Testis (tissue), 3 donors: ENCODE results near the gene TNS2. TPM values are rescaled to one million over a fixed set of nuclear protein-coding genes. Genes with fewer than 3 reads are reported as not detected.

Source experiments
- DNase-seq: peaks from one replicate; pipeline ENCODE4 v3.0.0-alpha.2; 2019
- H3K27ac ChIP-seq, 2 donors: fragments of 200-600 bp; sonication (generic); one replicate each; pipeline ENCODE4 v1.5.1; 2019
- H3K27me3 ChIP-seq: fragments of 200-600 bp; sonication (generic); one replicate; pipeline ENCODE4 v1.5.1; 2019
- H3K36me3 ChIP-seq: fragments of 200-600 bp; sonication (generic); one replicate; pipeline ENCODE4 v1.5.1; 2017; ENCODE audit warnings: low read depth; ENCODE audit errors: missing control alignments
- H3K4me1 ChIP-seq: fragments of 200-600 bp; sonication (generic); one replicate; pipeline ENCODE4 v1.5.1; 2019
- H3K4me3 ChIP-seq, 2 donors: fragments of 200-600 bp; sonication (generic); one replicate each; pipeline ENCODE4 v1.5.1; 2017 to 2019
- H3K9me3 ChIP-seq: fragments of 200-600 bp; sonication (generic); one replicate; pipeline ENCODE4 v1.5.1; 2017
- CTCF ChIP-seq, 3 experiments: fragments of 450-650 bp in 2 of 3; fragments of 200-600 bp in 1 of 3; sonication (generic) in 1 of 3; IDR thresholded peaks; one replicate each; pipeline ENCODE4 v1.5.1; 2016 to 2019; ENCODE audit warnings: antibody characterized with exemption in 3 of 3, mild to moderate bottlenecking in 2 of 3, moderate library complexity in 1 of 3
- POLR2A ChIP-seq: fragments of 450-650 bp; IDR thresholded peaks from one replicate; pipeline ENCODE4 v1.6.1; 2017; ENCODE audit warnings: antibody characterized with exemption, mild to moderate bottlenecking, moderate library complexity
- WGBS, 2 donors: methylation state at CpG; one replicate each; pipeline ENCODE4 v1.1.5; 2018; 5-methylcytosine and 5-hydroxymethylcytosine counted together
- intact Hi-C: fragments of 100-400 bp; cut with DNase I; formaldehyde crosslinking; loops from one replicate; pipeline ENCODE4 v1.15.1; 2023; ENCODE audit warnings: low total_unique reads
- polyA plus RNA-seq: library from polyadenylated mRNA; stranded (reverse); fragments of 350-450 nt; fragmentation: Illumina TruSeq; extraction: RNeasy Lipid Tissue Mini Kit (QIAGEN cat#74804); gene quantifications from one replicate; pipeline ENCODE4 v1.2.3, GENCODE V29; 2014; ENCODE audit warnings: low read depth, low replicate concordance; ENCODE audit not compliant: insufficient read depth
- total RNA-seq, 2 donors: library from RNA; depleted of rRNA; stranded (reverse); fragments of >200 nt; gene quantifications; one replicate each; pipeline ENCODE4 v1.2.3, GENCODE V29; 2016

Gene TNS2
- total and polyA plus RNA-seq, 3 donors from 2014 or later: 47.0 to 138 (median 108) TPM

- Histone ChIP-seq H3K4me1 (peaks cover 16% of the 10 kb centered on the region), H3K4me3 (no peak overlapping the region), H3K36me3 (no peaks in the 10 kb centered on the region), H3K27me3 (no peaks in the 10 kb centered on the region), H3K9me3 (no peaks in the 10 kb centered on the region), H3K27ac (no peak overlapping the region)
- 91 to 93% methylated on average over 9 to 10 of the region's 12 CpGs for whole genome bisulfite sequencing, 2 donors
- intact Hi-C loops: no loop called here
- TF ChIP-seq POLR2A (no peak), CTCF (IDR thresholded peaks at IDR 0.05) (no peak)
- no peak for DNase-seq
Measured at GRCh38 chr12:53101931-53102781, 52.3 kb downstream of the TNS2 start.

GRCh38 chr12:53102883-53103807, 53.3 kb downstream of the TNS2 start, which contains the start of gene SOAT2:
TSS of gene SOAT2 (plus strand) at chr12:53103486. CDS start at chr12:53103578, 92 bp downstream.
- 91% methylated on average over 10 to 23 of the region's 23 CpGs for WGBS, 2 donors
- Histone ChIP-seq H3K4me1 (peaks cover 24% of the 10 kb centered on the region), H3K9me3 (no peaks in the 10 kb centered on the region), H3K27me3 (no peaks in the 10 kb centered on the region), H3K27ac (no peak within 1 kb of the TSS), H3K36me3 (no peaks in the 10 kb centered on the region), H3K4me3 (no peak within 1 kb of the TSS)
- DNase-seq: no peak
- TF ChIP-seq CTCF (IDR thresholded peaks at IDR 0.05): no peak
- intact Hi-C loops: no loop called here

GRCh38 chr12:53103860-53104305, 54.0 kb downstream of the TNS2 start:
- no peak for DNase-seq
- H3K9me3 ChIP-seq: no peaks in the 10 kb centered on the region
- no peaks in the 10 kb centered on the region for H3K27me3 ChIP-seq
- intact Hi-C loops: no loop called here
- WGBS, 2 donors: 59 to 69% methylated on average over 3 of the region's 3 CpGs
- H3K36me3 ChIP-seq: no peaks in the 10 kb centered on the region
- peaks cover 20% of the 10 kb centered on the region for H3K4me1 ChIP-seq
- H3K27ac ChIP-seq: no peak overlapping the region
- no peak overlapping the region for H3K4me3 ChIP-seq
- TF ChIP-seq POLR2A: no peak
- no peak for TF ChIP-seq CTCF (IDR thresholded peaks at IDR 0.05)

- no peak overlapping the region for H3K4me3 ChIP-seq
- WGBS, 2 donors: 87 to 90% methylated on average over 8 of the region's 8 CpGs
- no peak overlapping the region for H3K27ac ChIP-seq
- intact Hi-C loops: no loop called here
- no peaks in the 10 kb centered on the region for H3K9me3 ChIP-seq
- H3K36me3 ChIP-seq: no peaks in the 10 kb centered on the region
- peaks cover 16% of the 10 kb centered on the region for H3K4me1 ChIP-seq
- DNase-seq: no peak
- TF ChIP-seq POLR2A (no peak), CTCF (IDR thresholded peaks at IDR 0.05) (no peak)
- no peaks in the 10 kb centered on the region for H3K27me3 ChIP-seq
Measured at GRCh38 chr12:53105256-53105655, 55.4 kb downstream of the TNS2 start.
